WTC11 (cell line): ENCODE data around the gene LIN28A. TPM values are rescaled to one million over a fixed set of nuclear protein-coding genes. Genes with fewer than 3 reads are reported as not detected.

ENCODE experiments used
- ATAC-seq: fragments of 200-7000 bp; cut with Tn5 transposase; 2 replicates; pipeline ENCODE4 v1.10.0; 2021; ENCODE audit warnings: mild to moderate bottlenecking, moderate library complexity
- CTCF ChIA-PET: fragments of 300-600 bp; sonication (Branson Sonifier 250); formaldehyde crosslinking; loops from one replicate; lab custom pipeline; 2021; ENCODE audit warnings: antibody characterized with exemption; lab: Charles Lee
- POLR2A ChIA-PET: fragments of 350-600 bp; sonication (Branson Sonifier 250); formaldehyde crosslinking; loops from one replicate; lab custom pipeline; 2021; ENCODE audit warnings: antibody characterized with exemption; lab: Charles Lee
- DNase-seq: peaks from one replicate; pipeline ENCODE4 v3.0.0; 2021; ENCODE audit warnings: low spot score
- H3K27ac Mint-ChIP-seq: 2 replicates; pipeline ENCODE4 v1.8.0; 2021; ENCODE audit warnings: mixed read lengths
- H3K27me3 Mint-ChIP-seq: 2 replicates; pipeline ENCODE4 v1.8.0; 2021; ENCODE audit warnings: low read depth, mild to moderate bottlenecking, moderate library complexity, mixed read lengths
- H3K36me3 Mint-ChIP-seq: 2 replicates; pipeline ENCODE4 v1.8.0; 2021; ENCODE audit warnings: mixed read lengths
- H3K4me1 Mint-ChIP-seq: 2 replicates; pipeline ENCODE4 v1.8.0; 2022; ENCODE audit warnings: mixed read lengths
- H3K4me3 Mint-ChIP-seq: 2 replicates; pipeline ENCODE4 v1.8.0; 2021; ENCODE audit warnings: mild to moderate bottlenecking, moderate library complexity, mixed read lengths
- H3K9me3 Mint-ChIP-seq: 2 replicates; pipeline ENCODE4 v1.8.0; 2021; ENCODE audit warnings: mixed read lengths
- CREM ChIP-seq: sonication (generic); formaldehyde crosslinking; IDR thresholded peaks from 2 replicates; pipeline ENCODE4 v1.8.1; 2022; ENCODE audit warnings: mild to moderate bottlenecking, missing genetic modification reagents, moderate library complexity
- ETV6 ChIP-seq: sonication (generic); formaldehyde crosslinking; IDR thresholded peaks from 2 replicates; pipeline ENCODE4 v1.8.1; 2022; ENCODE audit warnings: mild to moderate bottlenecking, missing genetic modification reagents
- FOXK1 ChIP-seq: sonication (generic); formaldehyde crosslinking; IDR thresholded peaks from 2 replicates; pipeline ENCODE4 v1.8.0; 2022; ENCODE audit warnings: mild to moderate bottlenecking, moderate library complexity, missing genetic modification reagents
- KAT7 ChIP-seq: sonication (generic); formaldehyde crosslinking; IDR thresholded peaks from 2 replicates; pipeline ENCODE4 v1.8.1; 2023; ENCODE audit warnings: missing genetic modification reagents, mild to moderate bottlenecking, borderline replicate concordance
- NR2C2 ChIP-seq: sonication (generic); formaldehyde crosslinking; IDR thresholded peaks from 2 replicates; pipeline ENCODE4 v1.8.0; 2022; ENCODE audit warnings: mild to moderate bottlenecking, missing genetic modification reagents
- SP1 ChIP-seq: sonication (generic); formaldehyde crosslinking; conservative IDR thresholded peaks from 2 replicates; pipeline ENCODE4 v1.8.1; 2022; ENCODE audit warnings: missing genetic modification reagents
- TEAD1 ChIP-seq: sonication (generic); formaldehyde crosslinking; IDR thresholded peaks from 2 replicates; pipeline ENCODE4 v1.8.0; 2022; ENCODE audit warnings: mild to moderate bottlenecking, missing genetic modification reagents
- ZNF121 ChIP-seq: sonication (generic); formaldehyde crosslinking; IDR thresholded peaks from 2 replicates; pipeline ENCODE4 v1.8.0; 2023; ENCODE audit warnings: missing genetic modification reagents
- total RNA-seq: library from RNA; stranded (reverse); gene quantifications from 3 replicates; pipeline ENCODE4 v1.2.3, GENCODE V29; 2021
- TF ChIP-seq, protein P1 (sequence below): sonication (generic); formaldehyde crosslinking; IDR thresholded peaks from 2 replicates; pipeline ENCODE4 v1.8.0; 2022; ENCODE audit warnings: missing genetic modification reagents
- TF ChIP-seq, protein P2 (sequence below): fragments of 250-450 bp; sonication (Bioruptor Pico); conservative IDR thresholded peaks from 2 replicates; pipeline ENCODE4 v1.9.0; 2021; ENCODE audit warnings: mild to moderate bottlenecking
- TF ChIP-seq, protein P3 (sequence below): sonication (generic); formaldehyde crosslinking; IDR thresholded peaks from 2 replicates; pipeline ENCODE4 v1.8.0; 2022; ENCODE audit warnings: mild to moderate bottlenecking, missing genetic modification reagents
- TF ChIP-seq, protein P4 (sequence below): sonication (generic); formaldehyde crosslinking; IDR thresholded peaks from 2 replicates; pipeline ENCODE4 v1.8.0; 2023; ENCODE audit warnings: missing genetic modification reagents
- TF ChIP-seq, protein P5 (sequence below): sonication (generic); formaldehyde crosslinking; IDR thresholded peaks from 2 replicates; pipeline ENCODE4 v1.8.0; 2022; ENCODE audit warnings: mild to moderate bottlenecking, missing genetic modification reagents
- TF ChIP-seq, protein P6 (sequence below): sonication (generic); formaldehyde crosslinking; IDR thresholded peaks from 2 replicates; pipeline ENCODE4 v1.8.1; 2022; ENCODE audit warnings: missing genetic modification reagents, borderline replicate concordance
- TF ChIP-seq, protein P7 (sequence below): sonication (generic); formaldehyde crosslinking; IDR thresholded peaks from 2 replicates; pipeline ENCODE4 v1.8.0; 2023; ENCODE audit warnings: mild to moderate bottlenecking, missing genetic modification reagents
- TF ChIP-seq, protein P8 (sequence below): sonication (generic); formaldehyde crosslinking; IDR thresholded peaks from 2 replicates; pipeline ENCODE4 v1.8.0; 2022; ENCODE audit warnings: mild to moderate bottlenecking, missing genetic modification reagents
- TF ChIP-seq, protein P9 (sequence below): sonication (generic); formaldehyde crosslinking; conservative IDR thresholded peaks from 2 replicates; pipeline ENCODE4 v1.8.1; 2023; ENCODE audit warnings: mild to moderate bottlenecking, low read depth, missing genetic modification reagents, moderate library complexity

LIN28A gene
- total RNA-seq, 1 experiment from 2014 or later = 1,251 TPM

DNA sequence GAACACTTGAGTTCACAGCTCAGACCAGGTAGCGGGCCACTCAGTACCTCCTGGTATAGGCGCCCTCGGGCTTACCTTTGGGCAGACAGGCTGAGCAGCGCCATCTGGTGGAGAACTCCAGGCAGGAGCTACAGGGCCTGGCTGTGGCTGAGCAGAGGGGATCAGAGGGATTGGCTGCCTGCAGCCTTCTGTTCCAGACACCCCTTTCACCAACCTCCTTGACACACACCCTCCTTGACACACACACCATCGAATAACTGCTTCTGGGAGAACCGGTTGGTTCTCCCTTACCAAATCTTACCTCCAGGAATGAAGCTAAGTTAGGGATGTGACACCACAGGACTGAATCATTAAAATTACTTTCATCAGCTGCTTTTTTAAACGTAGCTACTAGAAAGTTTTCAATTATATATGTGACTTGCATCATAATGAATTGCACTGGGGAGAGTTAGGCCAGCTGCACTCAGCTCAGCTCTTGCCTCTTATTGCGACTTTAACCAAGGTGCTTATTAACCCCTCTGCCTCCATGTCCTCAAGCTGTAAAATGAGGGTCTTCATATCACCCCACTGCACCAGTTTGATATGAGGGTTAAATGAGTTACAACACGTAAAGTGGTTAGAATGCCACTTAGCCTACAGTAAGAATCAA is 6.6 kb downstream of the LIN28A start (continued):
- TF ChIP-seq, protein P1, sequence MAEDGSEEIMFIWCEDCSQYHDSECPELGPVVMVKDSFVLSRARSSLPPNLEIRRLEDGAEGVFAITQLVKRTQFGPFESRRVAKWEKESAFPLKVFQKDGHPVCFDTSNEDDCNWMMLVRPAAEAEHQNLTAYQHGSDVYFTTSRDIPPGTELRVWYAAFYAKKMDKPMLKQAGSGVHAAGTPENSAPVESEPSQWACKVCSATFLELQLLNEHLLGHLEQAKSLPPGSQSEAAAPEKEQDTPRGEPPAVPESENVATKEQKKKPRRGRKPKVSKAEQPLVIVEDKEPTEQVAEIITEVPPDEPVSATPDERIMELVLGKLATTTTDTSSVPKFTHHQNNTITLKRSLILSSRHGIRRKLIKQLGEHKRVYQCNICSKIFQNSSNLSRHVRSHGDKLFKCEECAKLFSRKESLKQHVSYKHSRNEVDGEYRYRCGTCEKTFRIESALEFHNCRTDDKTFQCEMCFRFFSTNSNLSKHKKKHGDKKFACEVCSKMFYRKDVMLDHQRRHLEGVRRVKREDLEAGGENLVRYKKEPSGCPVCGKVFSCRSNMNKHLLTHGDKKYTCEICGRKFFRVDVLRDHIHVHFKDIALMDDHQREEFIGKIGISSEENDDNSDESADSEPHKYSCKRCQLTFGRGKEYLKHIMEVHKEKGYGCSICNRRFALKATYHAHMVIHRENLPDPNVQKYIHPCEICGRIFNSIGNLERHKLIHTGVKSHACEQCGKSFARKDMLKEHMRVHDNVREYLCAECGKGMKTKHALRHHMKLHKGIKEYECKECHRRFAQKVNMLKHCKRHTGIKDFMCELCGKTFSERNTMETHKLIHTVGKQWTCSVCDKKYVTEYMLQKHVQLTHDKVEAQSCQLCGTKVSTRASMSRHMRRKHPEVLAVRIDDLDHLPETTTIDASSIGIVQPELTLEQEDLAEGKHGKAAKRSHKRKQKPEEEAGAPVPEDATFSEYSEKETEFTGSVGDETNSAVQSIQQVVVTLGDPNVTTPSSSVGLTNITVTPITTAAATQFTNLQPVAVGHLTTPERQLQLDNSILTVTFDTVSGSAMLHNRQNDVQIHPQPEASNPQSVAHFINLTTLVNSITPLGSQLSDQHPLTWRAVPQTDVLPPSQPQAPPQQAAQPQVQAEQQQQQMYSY (CRISPR knock-in tag) = no peak
- TF ChIP-seq ZNF121 (no peak), KAT7 (no peak)

DNA sequence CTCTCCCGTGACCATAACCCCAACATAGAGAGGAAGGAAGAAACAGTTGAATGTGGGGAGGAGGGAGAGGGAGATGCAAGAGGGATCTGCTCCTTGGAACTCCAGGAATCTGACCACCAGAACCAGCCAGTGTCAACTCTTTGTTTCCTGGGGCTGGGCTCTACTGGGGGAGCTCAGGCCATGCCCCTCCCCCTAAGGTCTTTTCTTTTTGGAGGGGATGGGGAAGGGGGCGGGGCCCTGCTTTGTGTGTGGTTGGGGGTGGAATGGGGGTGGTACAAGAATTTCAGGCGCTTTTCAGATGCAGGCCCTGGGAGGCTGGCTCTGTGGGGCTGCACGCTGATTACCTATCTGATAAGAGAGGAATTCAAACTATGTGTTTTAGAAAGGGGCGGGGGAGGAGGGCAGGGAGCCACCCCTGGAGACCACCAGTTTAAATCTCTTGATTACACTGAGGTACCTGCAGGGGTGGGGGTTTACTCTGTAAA is 8.3 kb downstream of the LIN28A start:
- Mint-ChIP-seq H3K27me3 (no peaks in the 10 kb centered on the region), H3K27ac (peak overlapping the region; percentile 100), H3K4me3 (peak overlapping the region; percentile 61), H3K9me3 (no peaks in the 10 kb centered on the region), H3K4me1 (peaks cover 82% of the 10 kb centered on the region), H3K36me3 (peaks cover 55% of the 10 kb centered on the region)
- POLR2A ChIA-PET = interaction anchor here (0.6 to 3.5 kb wide), 3 partner anchors 10 to 24 kb away, joined by 3 to 35 read pairs (median 7); partner anchors contain the start of genes DHDDS and LIN28A
- CTCF ChIA-PET = interaction anchor here (0.6 to 6.7 kb wide), 13 partner anchors 9 to 407 kb away, joined by 3 to 85 read pairs (median 12); partner anchors contain the start of genes DHDDS, HMGN2 and LIN28A
- ATAC-seq = peak; percentile 84
- DNase-seq = peak; percentile 95
- TF ChIP-seq ETV6 = peak; percentile 75; the same call in 1 of the 2 replicates
- 0 out of 2 replicates have a peak, but pooled peaks have one; percentile 38 for TF ChIP-seq CREM (CRISPR knock-in tag)
- TF ChIP-seq SP1 (CRISPR knock-in tag) = peak; percentile 74; the same call in 1 of the 2 replicates
- TF ChIP-seq, protein P2, sequence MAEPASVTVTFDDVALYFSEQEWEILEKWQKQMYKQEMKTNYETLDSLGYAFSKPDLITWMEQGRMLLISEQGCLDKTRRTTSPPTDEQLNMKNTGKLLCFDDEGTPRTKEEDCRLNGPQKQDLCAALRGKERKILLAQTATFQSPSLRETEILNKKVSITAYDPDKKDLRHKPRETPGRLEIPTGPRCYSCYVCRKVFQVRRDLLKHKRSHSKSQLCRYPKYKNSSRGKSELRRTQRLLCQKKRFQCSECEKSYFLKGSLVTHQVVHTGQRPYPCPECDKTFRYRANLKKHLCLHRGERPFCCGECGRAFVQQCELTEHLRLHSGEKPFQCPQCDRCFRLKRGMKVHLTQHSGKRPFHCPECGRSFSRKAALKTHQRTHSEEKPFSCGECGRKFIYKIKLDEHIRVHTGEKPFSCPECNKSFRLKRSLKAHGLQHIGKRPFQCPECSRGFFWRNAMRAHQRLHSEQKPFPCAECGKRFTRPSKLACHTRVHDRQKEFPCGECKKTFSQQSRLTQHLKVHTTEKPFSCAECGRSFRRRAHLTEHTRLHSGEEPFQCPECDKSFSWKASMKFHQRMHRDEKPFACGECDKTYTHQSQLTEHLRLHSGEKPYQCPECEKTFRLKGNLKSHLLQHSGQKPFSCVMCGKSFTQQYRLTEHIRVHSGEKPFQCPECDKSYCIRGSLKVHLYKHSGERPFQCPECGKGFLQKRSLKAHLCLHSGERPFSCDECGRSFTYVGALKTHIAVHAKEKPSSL (CRISPR knock-in tag) = 0 out of 2 replicates have a peak, but pooled peaks have one; percentile 27
- TF ChIP-seq, protein P3, sequence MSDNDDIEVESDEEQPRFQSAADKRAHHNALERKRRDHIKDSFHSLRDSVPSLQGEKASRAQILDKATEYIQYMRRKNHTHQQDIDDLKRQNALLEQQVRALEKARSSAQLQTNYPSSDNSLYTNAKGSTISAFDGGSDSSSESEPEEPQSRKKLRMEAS (CRISPR knock-in tag) = no peak
- TF ChIP-seq, protein P4, sequence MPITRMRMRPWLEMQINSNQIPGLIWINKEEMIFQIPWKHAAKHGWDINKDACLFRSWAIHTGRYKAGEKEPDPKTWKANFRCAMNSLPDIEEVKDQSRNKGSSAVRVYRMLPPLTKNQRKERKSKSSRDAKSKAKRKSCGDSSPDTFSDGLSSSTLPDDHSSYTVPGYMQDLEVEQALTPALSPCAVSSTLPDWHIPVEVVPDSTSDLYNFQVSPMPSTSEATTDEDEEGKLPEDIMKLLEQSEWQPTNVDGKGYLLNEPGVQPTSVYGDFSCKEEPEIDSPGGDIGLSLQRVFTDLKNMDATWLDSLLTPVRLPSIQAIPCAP = no peak
- TF ChIP-seq, protein P5, sequence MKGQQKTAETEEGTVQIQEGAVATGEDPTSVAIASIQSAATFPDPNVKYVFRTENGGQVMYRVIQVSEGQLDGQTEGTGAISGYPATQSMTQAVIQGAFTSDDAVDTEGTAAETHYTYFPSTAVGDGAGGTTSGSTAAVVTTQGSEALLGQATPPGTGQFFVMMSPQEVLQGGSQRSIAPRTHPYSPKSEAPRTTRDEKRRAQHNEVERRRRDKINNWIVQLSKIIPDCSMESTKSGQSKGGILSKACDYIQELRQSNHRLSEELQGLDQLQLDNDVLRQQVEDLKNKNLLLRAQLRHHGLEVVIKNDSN (CRISPR knock-in tag) = no peak
- TF ChIP-seq, protein P6, sequence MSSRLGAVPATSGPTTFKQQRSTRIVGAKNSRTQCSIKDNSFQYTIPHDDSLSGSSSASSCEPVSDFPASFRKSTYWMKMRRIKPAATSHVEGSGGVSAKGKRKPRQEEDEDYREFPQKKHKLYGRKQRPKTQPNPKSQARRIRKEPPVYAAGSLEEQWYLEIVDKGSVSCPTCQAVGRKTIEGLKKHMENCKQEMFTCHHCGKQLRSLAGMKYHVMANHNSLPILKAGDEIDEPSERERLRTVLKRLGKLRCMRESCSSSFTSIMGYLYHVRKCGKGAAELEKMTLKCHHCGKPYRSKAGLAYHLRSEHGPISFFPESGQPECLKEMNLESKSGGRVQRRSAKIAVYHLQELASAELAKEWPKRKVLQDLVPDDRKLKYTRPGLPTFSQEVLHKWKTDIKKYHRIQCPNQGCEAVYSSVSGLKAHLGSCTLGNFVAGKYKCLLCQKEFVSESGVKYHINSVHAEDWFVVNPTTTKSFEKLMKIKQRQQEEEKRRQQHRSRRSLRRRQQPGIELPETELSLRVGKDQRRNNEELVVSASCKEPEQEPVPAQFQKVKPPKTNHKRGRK (CRISPR knock-in tag) = no peak
- TF ChIP-seq TEAD1 (CRISPR knock-in tag) = peak; percentile 76; the same call in 1 of the 2 replicates
- TF ChIP-seq, protein P7, sequence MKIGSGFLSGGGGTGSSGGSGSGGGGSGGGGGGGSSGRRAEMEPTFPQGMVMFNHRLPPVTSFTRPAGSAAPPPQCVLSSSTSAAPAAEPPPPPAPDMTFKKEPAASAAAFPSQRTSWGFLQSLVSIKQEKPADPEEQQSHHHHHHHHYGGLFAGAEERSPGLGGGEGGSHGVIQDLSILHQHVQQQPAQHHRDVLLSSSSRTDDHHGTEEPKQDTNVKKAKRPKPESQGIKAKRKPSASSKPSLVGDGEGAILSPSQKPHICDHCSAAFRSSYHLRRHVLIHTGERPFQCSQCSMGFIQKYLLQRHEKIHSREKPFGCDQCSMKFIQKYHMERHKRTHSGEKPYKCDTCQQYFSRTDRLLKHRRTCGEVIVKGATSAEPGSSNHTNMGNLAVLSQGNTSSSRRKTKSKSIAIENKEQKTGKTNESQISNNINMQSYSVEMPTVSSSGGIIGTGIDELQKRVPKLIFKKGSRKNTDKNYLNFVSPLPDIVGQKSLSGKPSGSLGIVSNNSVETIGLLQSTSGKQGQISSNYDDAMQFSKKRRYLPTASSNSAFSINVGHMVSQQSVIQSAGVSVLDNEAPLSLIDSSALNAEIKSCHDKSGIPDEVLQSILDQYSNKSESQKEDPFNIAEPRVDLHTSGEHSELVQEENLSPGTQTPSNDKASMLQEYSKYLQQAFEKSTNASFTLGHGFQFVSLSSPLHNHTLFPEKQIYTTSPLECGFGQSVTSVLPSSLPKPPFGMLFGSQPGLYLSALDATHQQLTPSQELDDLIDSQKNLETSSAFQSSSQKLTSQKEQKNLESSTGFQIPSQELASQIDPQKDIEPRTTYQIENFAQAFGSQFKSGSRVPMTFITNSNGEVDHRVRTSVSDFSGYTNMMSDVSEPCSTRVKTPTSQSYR (CRISPR knock-in tag) = peak; percentile 70; the same call in 1 of the 2 replicates
- TF ChIP-seq, protein P8, sequence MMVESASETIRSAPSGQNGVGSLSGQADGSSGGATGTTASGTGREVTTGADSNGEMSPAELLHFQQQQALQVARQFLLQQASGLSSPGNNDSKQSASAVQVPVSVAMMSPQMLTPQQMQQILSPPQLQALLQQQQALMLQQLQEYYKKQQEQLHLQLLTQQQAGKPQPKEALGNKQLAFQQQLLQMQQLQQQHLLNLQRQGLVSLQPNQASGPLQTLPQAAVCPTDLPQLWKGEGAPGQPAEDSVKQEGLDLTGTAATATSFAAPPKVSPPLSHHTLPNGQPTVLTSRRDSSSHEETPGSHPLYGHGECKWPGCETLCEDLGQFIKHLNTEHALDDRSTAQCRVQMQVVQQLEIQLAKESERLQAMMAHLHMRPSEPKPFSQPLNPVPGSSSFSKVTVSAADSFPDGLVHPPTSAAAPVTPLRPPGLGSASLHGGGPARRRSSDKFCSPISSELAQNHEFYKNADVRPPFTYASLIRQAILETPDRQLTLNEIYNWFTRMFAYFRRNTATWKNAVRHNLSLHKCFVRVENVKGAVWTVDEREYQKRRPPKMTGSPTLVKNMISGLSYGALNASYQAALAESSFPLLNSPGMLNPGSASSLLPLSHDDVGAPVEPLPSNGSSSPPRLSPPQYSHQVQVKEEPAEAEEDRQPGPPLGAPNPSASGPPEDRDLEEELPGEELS (CRISPR knock-in tag) = no peak
- TF ChIP-seq, protein P9, sequence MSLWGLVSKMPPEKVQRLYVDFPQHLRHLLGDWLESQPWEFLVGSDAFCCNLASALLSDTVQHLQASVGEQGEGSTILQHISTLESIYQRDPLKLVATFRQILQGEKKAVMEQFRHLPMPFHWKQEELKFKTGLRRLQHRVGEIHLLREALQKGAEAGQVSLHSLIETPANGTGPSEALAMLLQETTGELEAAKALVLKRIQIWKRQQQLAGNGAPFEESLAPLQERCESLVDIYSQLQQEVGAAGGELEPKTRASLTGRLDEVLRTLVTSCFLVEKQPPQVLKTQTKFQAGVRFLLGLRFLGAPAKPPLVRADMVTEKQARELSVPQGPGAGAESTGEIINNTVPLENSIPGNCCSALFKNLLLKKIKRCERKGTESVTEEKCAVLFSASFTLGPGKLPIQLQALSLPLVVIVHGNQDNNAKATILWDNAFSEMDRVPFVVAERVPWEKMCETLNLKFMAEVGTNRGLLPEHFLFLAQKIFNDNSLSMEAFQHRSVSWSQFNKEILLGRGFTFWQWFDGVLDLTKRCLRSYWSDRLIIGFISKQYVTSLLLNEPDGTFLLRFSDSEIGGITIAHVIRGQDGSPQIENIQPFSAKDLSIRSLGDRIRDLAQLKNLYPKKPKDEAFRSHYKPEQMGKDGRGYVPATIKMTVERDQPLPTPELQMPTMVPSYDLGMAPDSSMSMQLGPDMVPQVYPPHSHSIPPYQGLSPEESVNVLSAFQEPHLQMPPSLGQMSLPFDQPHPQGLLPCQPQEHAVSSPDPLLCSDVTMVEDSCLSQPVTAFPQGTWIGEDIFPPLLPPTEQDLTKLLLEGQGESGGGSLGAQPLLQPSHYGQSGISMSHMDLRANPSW = no peak
- TF ChIP-seq FOXK1 (CRISPR knock-in tag) = peak; percentile 33; the same call in 1 of the 2 replicates
- no peak for TF ChIP-seq NR2C2 (CRISPR knock-in tag)
